H1 (cell line): ENCODE results near the gene CBX2. TPM values are rescaled to one million over a fixed set of nuclear protein-coding genes. Genes with fewer than 3 reads are reported as not detected.

Experiments used
- PHF8 ChIP-seq: fragments of 200-600 bp; sonication (generic); conservative IDR thresholded peaks from 2 replicates; pipeline ENCODE4 v1.7.1; 2012; ENCODE audit warnings: low read depth, mild to moderate bottlenecking, inconsistent platforms, low read length, moderate library complexity
- polyA plus RNA-seq, 7 experiments: library from polyadenylated mRNA; depleted of rRNA in 3 of 7; stranded (reverse) in 5 of 7; unstranded in 2 of 7; fragments of >200 nt in 5 of 7; fragments of 200-250 nt in 2 of 7; gene quantifications; 1 replicate in 5 of 7; 2 replicates in 1 of 7; 4 replicates in 1 of 7; pipeline versions ENCODE4 v1.2.1 to v1.2.3, GENCODE V29; 2011 to 2013; ENCODE audit warnings: missing spikeins in 2 of 7, mixed read lengths in 2 of 7
- total RNA-seq: library from RNA; stranded (reverse); fragmentation: NEBNext Ultra II Directional; extraction: Animal tissue kit (Norgen Biotek cat#: 25700); gene quantifications from 2 replicates; pipeline ENCODE4 v1.2.1, GENCODE V29; 2021

The CBX2 gene
- total and polyA plus RNA-seq, 2 of the 8 experiments (the other 6 are each of a cell fraction or from before 2014, with no cell fraction given) = 64.3 to 83.9 TPM

DNA sequence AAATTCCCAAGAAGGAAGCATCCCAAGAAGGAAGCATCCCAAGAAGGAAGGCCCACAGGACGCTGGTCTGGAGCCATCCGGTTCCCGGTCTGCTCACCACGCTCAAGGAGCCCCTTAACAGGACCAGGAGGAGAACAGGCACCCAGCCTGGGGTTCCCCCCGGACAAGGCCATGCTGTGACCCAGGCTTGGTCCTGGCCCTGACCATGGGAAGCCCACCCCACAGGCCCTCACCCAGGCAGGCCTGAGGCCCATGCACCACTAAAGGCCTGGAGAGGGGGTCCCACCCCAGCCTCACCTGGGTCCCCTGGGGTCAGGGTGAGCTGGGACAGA is 47.5 kb upstream of the CBX2 start (continued):
- no peak for TF ChIP-seq PHF8
